DND-41 (cell line): Measurements from ENCODE around the gene CCDC150.

Experiments used
- CTCF ChIP-seq: IDR thresholded peaks from 2 replicates; pipeline ENCODE4 v1.5.1; 2012; ENCODE audit warnings: borderline replicate concordance, low read length, moderate library complexity, mild to moderate bottlenecking; ENCODE audit not compliant: poor library complexity, severe bottlenecking; ENCODE audit errors: extremely low read depth
- EZH2 ChIP-seq: IDR thresholded peaks from 3 replicates; pipeline ENCODE4 v1.6.1; 2012; ENCODE audit warnings: borderline replicate concordance, low read depth, mild to moderate bottlenecking, moderate library complexity, low read length, inconsistent platforms; ENCODE audit not compliant: severe bottlenecking

- no peak for TF ChIP-seq CTCF
- TF ChIP-seq EZH2 = no peak
Observed at GRCh38 chr2:196697825-196698224, 58.3 kb downstream of the CCDC150 start.
